B cell (primary cell): Measurements from ENCODE around the gene RAD51B.

ENCODE experiments used
- CTCF ChIP-seq: fragments of 200-600 bp; IDR thresholded peaks from one replicate; pipeline ENCODE4 v1.8.0; 2022; ENCODE audit warnings: antibody characterized with exemption, mild to moderate bottlenecking
- EZH2 ChIP-seq: IDR thresholded peaks from 2 replicates; pipeline ENCODE4 v1.6.1; 2012; ENCODE audit warnings: borderline replicate concordance, low read depth, mild to moderate bottlenecking, moderate library complexity, low read length; ENCODE audit not compliant: insufficient read depth, poor library complexity, severe bottlenecking

DNA sequence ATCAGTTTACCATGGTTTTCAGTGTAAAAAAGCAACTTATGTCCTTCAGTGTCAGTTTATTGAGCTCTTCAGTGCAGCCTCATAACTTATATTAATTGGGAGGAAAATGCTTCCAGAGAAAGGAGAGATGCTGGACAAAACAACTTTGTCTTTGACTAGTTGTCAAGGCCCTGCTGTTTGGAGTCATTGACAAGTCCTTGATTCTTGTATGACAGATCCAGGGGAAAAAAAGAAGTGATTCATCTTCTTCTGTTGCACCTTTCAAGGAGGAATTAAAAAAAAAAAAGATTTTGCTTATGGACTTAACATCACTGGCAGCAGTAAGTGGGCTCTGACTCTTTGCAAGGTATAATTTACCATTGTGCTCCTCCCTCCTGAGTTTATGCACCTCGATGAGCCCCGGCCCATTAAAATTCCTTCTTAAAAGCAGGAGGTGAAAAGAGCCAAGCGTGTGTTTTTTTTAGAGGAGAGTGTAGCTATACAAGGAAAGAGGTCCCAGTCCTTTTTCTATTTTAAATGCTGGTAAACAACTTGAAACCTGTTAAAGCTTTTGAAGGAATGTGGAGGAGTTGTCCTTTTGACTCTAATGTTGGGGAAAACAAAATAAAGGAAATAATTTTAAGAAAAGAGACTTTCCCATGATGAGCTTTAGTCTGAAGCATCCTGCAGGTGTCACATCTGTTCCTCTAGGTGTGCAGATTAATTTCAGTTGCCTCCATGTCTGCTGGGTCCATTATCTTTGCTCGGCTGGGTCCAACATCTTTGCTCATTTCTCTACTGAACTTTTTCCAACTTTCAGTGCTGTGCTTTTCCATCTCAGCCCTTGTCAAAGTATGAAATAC is 431.6 kb downstream of the RAD51B start:
- TF ChIP-seq CTCF (no peak), EZH2 (no peak)
